Measurements from ENCODE around the gene TPRX2. TPM values are rescaled to one million over a fixed set of nuclear protein-coding genes. Genes with fewer than 3 reads are reported as not detected.

The TPRX2 gene
- total and polyA plus RNA-seq, 2 donors (not counting 1 experiment from before 2014, with no cell fraction given) = not detected

DNA sequence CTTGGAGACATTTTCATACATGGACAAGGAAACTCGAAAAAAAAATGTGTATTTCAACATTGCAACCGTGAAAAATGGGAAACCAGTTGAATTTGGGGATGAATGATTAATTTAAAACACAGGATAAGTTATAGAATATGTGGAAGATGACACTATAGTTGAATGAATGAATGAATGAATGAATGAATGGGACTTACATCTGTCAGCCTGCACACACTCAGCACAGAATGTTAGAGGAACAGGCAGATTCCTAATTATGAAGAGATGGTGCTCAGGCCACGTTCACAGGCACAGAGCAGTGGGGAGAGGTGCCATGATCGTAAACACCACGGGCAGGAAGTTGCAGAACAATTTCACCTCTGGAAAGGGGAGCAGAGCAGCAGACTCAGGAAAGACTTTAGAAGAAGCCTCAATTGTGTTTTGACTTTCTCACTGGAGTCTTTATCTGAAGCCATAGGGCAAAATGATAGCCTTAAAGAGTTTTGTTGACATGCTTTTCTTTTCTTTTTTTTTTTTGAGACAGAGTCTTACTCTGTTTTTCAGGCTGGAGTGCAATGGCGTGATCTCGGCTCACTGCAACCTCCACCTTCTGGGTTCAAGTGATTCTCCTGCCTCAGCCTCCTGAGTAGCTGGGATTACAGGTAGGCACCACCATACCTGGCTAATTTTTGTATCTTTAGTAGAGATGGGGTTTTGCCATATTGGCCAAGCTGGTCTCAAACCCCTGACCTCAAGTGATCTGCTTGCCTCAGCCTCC lies 32.0 kb downstream of the TPRX2 start:
- Mint-ChIP-seq H3K27ac (no peak overlapping the region), H3K9me3 (ENCODE audit: insufficient read depth) (peaks cover 8% of the 10 kb centered on the region), H3K4me3 (no peak overlapping the region), H3K4me1 (no peaks in the 10 kb centered on the region), H3K27me3 (peaks cover 14% of the 10 kb centered on the region)
- intact Hi-C loops (cut with micrococcal nuclease) = no loop called here
- Histone ChIP-seq H3K9me3 (ENCODE audit: control extremely low read depth in 1 of 3, control insufficient read depth in 2 of 3, insufficient read depth in 1 of 3, low read length in 2 of 3) (peaks cover 0 to 15% (median 2%) of the 10 kb centered on the region in 3 donors), H3K27me3 (replicated peaks in 1 of 4; ENCODE audit: control extremely low read depth in 1 of 4, control insufficient read depth in 3 of 4, insufficient read depth in 4 of 4, low read length in 3 of 4) (no peaks in the 10 kb centered on the region), H2AFZ (ENCODE audit: insufficient read depth, low read depth, low read length, poor library complexity, severe bottlenecking) (no peak overlapping the region), H3K4me2 (replicated peaks; ENCODE audit: low read depth, low read length, poor library complexity, severe bottlenecking) (no peak overlapping the region), H4K20me1 (ENCODE audit: control insufficient read depth, insufficient read depth, low read length, poor library complexity, severe bottlenecking) (no peaks in the 10 kb centered on the region), H3K79me2 (ENCODE audit: control insufficient read depth, insufficient read depth, low read length) (no peaks in the 10 kb centered on the region), H3K4me3 (ENCODE audit: control extremely low read depth in 1 of 5, extremely low read depth in 1 of 5, insufficient read depth in 1 of 5, low read depth in 2 of 5, low read length in 4 of 5) (no peak overlapping the region), H3K27ac (ENCODE audit: low read length in 2 of 2) (no peak overlapping the region), H3K4me1 (ENCODE audit: control insufficient read depth in 2 of 2, insufficient read depth in 2 of 2, low read length in 2 of 2) (no peaks in the 10 kb centered on the region), H3K36me3 (replicated peaks in 1 of 2; ENCODE audit: control extremely low read depth in 1 of 2, control insufficient read depth in 1 of 2, extremely low read depth in 1 of 2, insufficient read depth in 2 of 2, low read length in 1 of 2) (no peaks in the 10 kb centered on the region), H3K9ac (ENCODE audit: low read length) (no peak overlapping the region)
- ATAC-seq (ENCODE audit: low read depth) (no peak), DNase-seq (no peak)
- ChIA-PET POLR2A (no interaction called here), CTCF (no interaction called here)
- 54% methylated on average over 4 of the region's 7 CpGs for WGBS (ENCODE audit: insufficient coverage)
- TF ChIP-seq EZH2 (IDR thresholded peaks at IDR 0.05; ENCODE audit: borderline replicate concordance, insufficient read depth, low read depth, low read length, poor library complexity, severe bottlenecking) = no peak
- TF ChIP-seq, protein P1, sequence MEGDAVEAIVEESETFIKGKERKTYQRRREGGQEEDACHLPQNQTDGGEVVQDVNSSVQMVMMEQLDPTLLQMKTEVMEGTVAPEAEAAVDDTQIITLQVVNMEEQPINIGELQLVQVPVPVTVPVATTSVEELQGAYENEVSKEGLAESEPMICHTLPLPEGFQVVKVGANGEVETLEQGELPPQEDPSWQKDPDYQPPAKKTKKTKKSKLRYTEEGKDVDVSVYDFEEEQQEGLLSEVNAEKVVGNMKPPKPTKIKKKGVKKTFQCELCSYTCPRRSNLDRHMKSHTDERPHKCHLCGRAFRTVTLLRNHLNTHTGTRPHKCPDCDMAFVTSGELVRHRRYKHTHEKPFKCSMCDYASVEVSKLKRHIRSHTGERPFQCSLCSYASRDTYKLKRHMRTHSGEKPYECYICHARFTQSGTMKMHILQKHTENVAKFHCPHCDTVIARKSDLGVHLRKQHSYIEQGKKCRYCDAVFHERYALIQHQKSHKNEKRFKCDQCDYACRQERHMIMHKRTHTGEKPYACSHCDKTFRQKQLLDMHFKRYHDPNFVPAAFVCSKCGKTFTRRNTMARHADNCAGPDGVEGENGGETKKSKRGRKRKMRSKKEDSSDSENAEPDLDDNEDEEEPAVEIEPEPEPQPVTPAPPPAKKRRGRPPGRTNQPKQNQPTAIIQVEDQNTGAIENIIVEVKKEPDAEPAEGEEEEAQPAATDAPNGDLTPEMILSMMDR (IDR thresholded peaks at IDR 0.05) = no peak

DNA sequence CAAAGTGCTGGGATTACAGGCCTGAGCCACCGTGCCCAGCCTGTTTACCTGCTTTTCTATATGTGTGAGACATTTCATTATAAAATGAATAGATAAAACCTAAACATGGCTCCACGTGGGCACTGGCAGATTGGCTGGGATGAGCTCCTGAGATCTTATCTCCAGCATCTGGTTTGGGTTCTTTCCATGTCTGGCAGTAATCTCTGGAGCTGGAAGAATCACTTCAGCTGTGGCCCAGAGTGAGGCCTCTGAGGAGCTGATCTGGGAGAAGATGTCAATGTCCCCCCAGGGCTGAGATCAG lies 32.5 kb downstream of the TPRX2 start:
- DNase-seq (no peak), ATAC-seq (ENCODE audit: low read depth) (no peak)
- Mint-ChIP-seq H3K4me3 (no peak overlapping the region), H3K27ac (no peak overlapping the region), H3K27me3 (peaks cover 14% of the 10 kb centered on the region), H3K9me3 (ENCODE audit: insufficient read depth) (peaks cover 8% of the 10 kb centered on the region), H3K4me1 (no peaks in the 10 kb centered on the region)
- ChIA-PET POLR2A (no interaction called here), CTCF (no interaction called here)
- H3K4me1 ChIP-seq (ENCODE audit: control insufficient read depth in 2 of 2, insufficient read depth in 2 of 2, low read length in 2 of 2) = no peaks in the 10 kb centered on the region
- no peaks in the 10 kb centered on the region for H4K20me1 ChIP-seq (ENCODE audit: control insufficient read depth, insufficient read depth, low read length, poor library complexity, severe bottlenecking)
- no peak overlapping the region for H3K4me3 ChIP-seq (ENCODE audit: control extremely low read depth in 1 of 5, extremely low read depth in 1 of 5, insufficient read depth in 1 of 5, low read depth in 2 of 5, low read length in 4 of 5)
- H3K79me2 ChIP-seq (ENCODE audit: control insufficient read depth, insufficient read depth, low read length) = no peaks in the 10 kb centered on the region
- no peaks in the 10 kb centered on the region for H3K27me3 ChIP-seq (replicated peaks in 1 of 4; ENCODE audit: control extremely low read depth in 1 of 4, control insufficient read depth in 3 of 4, insufficient read depth in 4 of 4, low read length in 3 of 4)
- no CpG with 5 or more reads among the region's 2 CpGs for WGBS (ENCODE audit: insufficient coverage)
- intact Hi-C loops (cut with micrococcal nuclease) = no loop called here
- no peak for TF ChIP-seq EZH2 (IDR thresholded peaks at IDR 0.05; ENCODE audit: borderline replicate concordance, insufficient read depth, low read depth, low read length, poor library complexity, severe bottlenecking)
- TF ChIP-seq, protein P1 (IDR thresholded peaks at IDR 0.05) = no peak
- H3K9ac ChIP-seq (ENCODE audit: low read length) = no peak overlapping the region
- no peaks in the 10 kb centered on the region for H3K36me3 ChIP-seq (replicated peaks in 1 of 2; ENCODE audit: control extremely low read depth in 1 of 2, control insufficient read depth in 1 of 2, extremely low read depth in 1 of 2, insufficient read depth in 2 of 2, low read length in 1 of 2)
- no peak overlapping the region for H2AFZ ChIP-seq (ENCODE audit: insufficient read depth, low read depth, low read length, poor library complexity, severe bottlenecking)
- peaks cover 0 to 16% (median 2%) of the 10 kb centered on the region in 3 donors for H3K9me3 ChIP-seq (ENCODE audit: control extremely low read depth in 1 of 3, control insufficient read depth in 2 of 3, insufficient read depth in 1 of 3, low read length in 2 of 3)
- no peak overlapping the region for H3K4me2 ChIP-seq (replicated peaks; ENCODE audit: low read depth, low read length, poor library complexity, severe bottlenecking)
- no peak overlapping the region for H3K27ac ChIP-seq (ENCODE audit: low read length in 2 of 2)
